ENCODE results near the gene GLCE.

The GLCE gene

GRCh38 chr15:69131362-69132220 is 28.8 kb upstream of the GLCE start:
- ATAC-seq: no peak
- TF ChIP-seq ISL1 (CRISPR knock-in tag; IDR thresholded peaks at IDR 0.05): no peak
- TF ChIP-seq ZNF8 (CRISPR knock-in tag; IDR thresholded peaks at IDR 0.05): no peak
- TF ChIP-seq TOX (CRISPR knock-in tag; IDR thresholded peaks at IDR 0.05; ENCODE audit: borderline replicate concordance): no peak
- TF ChIP-seq ESRRG (CRISPR knock-in tag; IDR thresholded peaks at IDR 0.05): no peak
- TF ChIP-seq BACH2 (CRISPR knock-in tag; IDR thresholded peaks at IDR 0.05; ENCODE audit: borderline replicate concordance): no peak
- TF ChIP-seq CSRNP3 (CRISPR knock-in tag; IDR thresholded peaks at IDR 0.05): no peak
- no peak for TF ChIP-seq ZFP30 (CRISPR knock-in tag; IDR thresholded peaks at IDR 0.05)
- no peak for TF ChIP-seq POU6F1 (CRISPR knock-in tag; IDR thresholded peaks at IDR 0.05; ENCODE audit: borderline replicate concordance, low read depth)
- TF ChIP-seq ARNTL (CRISPR knock-in tag; IDR thresholded peaks at IDR 0.05; ENCODE audit: borderline replicate concordance, low read depth): no peak

- TF ChIP-seq ZNF70 (CRISPR knock-in tag; IDR thresholded peaks at IDR 0.05) (no peak), GLIS3 (CRISPR knock-in tag; IDR thresholded peaks at IDR 0.05) (no peak), ESRRG (CRISPR knock-in tag; IDR thresholded peaks at IDR 0.05) (no peak), TCF4 (CRISPR knock-in tag; IDR thresholded peaks at IDR 0.05; ENCODE audit: borderline replicate concordance) (no peak), ARNTL (CRISPR knock-in tag; IDR thresholded peaks at IDR 0.05; ENCODE audit: borderline replicate concordance, low read depth) (no peak), ZNF565 (CRISPR knock-in tag; conservative IDR thresholded peaks at IDR 0.05; ENCODE audit: low read depth) (no peak), POU6F1 (CRISPR knock-in tag; IDR thresholded peaks at IDR 0.05; ENCODE audit: borderline replicate concordance, low read depth) (no peak), CSDC2 (CRISPR knock-in tag; IDR thresholded peaks at IDR 0.05) (no peak), CSRNP3 (CRISPR knock-in tag; IDR thresholded peaks at IDR 0.05) (no peak), BACH2 (CRISPR knock-in tag; IDR thresholded peaks at IDR 0.05; ENCODE audit: borderline replicate concordance) (no peak), CREB5 (CRISPR knock-in tag; IDR thresholded peaks at IDR 0.05; ENCODE audit: low read depth) (no peak), TSHZ2 (CRISPR knock-in tag; IDR thresholded peaks at IDR 0.05) (no peak), TOX (CRISPR knock-in tag; IDR thresholded peaks at IDR 0.05; ENCODE audit: borderline replicate concordance) (no peak), ZFP30 (CRISPR knock-in tag; IDR thresholded peaks at IDR 0.05) (no peak), SNAI2 (CRISPR knock-in tag; IDR thresholded peaks at IDR 0.05) (no peak), PPARA (CRISPR knock-in tag; IDR thresholded peaks at IDR 0.05; ENCODE audit: borderline replicate concordance) (no peak), ZC3H10 (CRISPR knock-in tag; IDR thresholded peaks at IDR 0.05) (no peak), ZNF8 (CRISPR knock-in tag; IDR thresholded peaks at IDR 0.05) (no peak), ISL1 (CRISPR knock-in tag; IDR thresholded peaks at IDR 0.05) (no peak), PATZ1 (CRISPR knock-in tag; IDR thresholded peaks at IDR 0.05; ENCODE audit: borderline replicate concordance) (no peak)
- ATAC-seq: no peak
Measured at GRCh38 chr15:69132430-69132829, 28.0 kb upstream of the GLCE start.

Measured in SK-N-SH treated with all-trans-retinoic acid at 6 μM for 48 hours (cell line).